Transverse colon (tissue), 4 donors: Measurements from ENCODE around the gene LAMTOR1. TPM values are rescaled to one million over a fixed set of nuclear protein-coding genes. Genes with fewer than 3 reads are reported as not detected.

Experiments
- DNase-seq: peaks from one replicate; pipeline ENCODE4 v3.0.0-alpha.2; 2019
- H3K27ac ChIP-seq, 4 donors: fragments of 200-600 bp; sonication (generic); 2 replicates each; pipeline ENCODE4 v1.5.1; 2016 to 2018; ENCODE audit warnings: inconsistent platforms in 4 of 4
- H3K27me3 ChIP-seq: fragments of 200-600 bp; sonication (generic); 2 replicates; pipeline ENCODE4 v1.5.1; 2017; ENCODE audit warnings: inconsistent platforms
- H3K36me3 ChIP-seq, 4 donors: fragments of 200-600 bp; sonication (generic); 2 replicates each; pipeline ENCODE4 v1.5.1; 2017 to 2019; ENCODE audit warnings: inconsistent platforms in 4 of 4
- H3K4me1 ChIP-seq, 4 donors: fragments of 200-600 bp; sonication (generic); 2 replicates each; pipeline ENCODE4 v1.5.1; 2017 to 2020; ENCODE audit warnings: inconsistent platforms in 4 of 4
- H3K4me3 ChIP-seq, 4 donors: fragments of 200-600 bp; sonication (generic); 1 replicate in 1 of 4; 2 replicates in 3 of 4; pipeline versions ENCODE4 v1.5.1 to v1.6.1; 2017 to 2019; ENCODE audit warnings: inconsistent platforms in 4 of 4
- H3K9me3 ChIP-seq, 2 donors: fragments of 200-600 bp; sonication (generic); 2 replicates each; pipeline ENCODE4 v1.5.1; 2017 to 2019; ENCODE audit warnings: inconsistent platforms in 2 of 2
- CTCF ChIP-seq, 5 experiments: fragments of 200-600 bp in 3 of 5; fragments of 450-650 bp in 2 of 5; sonication (generic) in 3 of 5; IDR thresholded peaks; 1 replicate in 2 of 5; 2 replicates in 3 of 5; pipeline ENCODE4 v1.5.1; 2016 to 2017; ENCODE audit warnings: antibody characterized with exemption in 5 of 5, inconsistent platforms in 3 of 5, mild to moderate bottlenecking in 2 of 5, moderate library complexity in 1 of 5
- EP300 ChIP-seq: sonication (generic); formaldehyde crosslinking; IDR thresholded peaks from one replicate; pipeline ENCODE4 v1.6.1; 2017; ENCODE audit warnings: antibody characterized with exemption, low read depth
- POLR2A ChIP-seq: fragments of 450-650 bp; IDR thresholded peaks from one replicate; pipeline ENCODE4 v1.6.1; 2016; ENCODE audit warnings: antibody characterized with exemption, mild to moderate bottlenecking, moderate library complexity
- POLR2AphosphoS5 ChIP-seq, 3 donors: sonication (generic); formaldehyde crosslinking; IDR thresholded peaks; one replicate each; pipeline ENCODE4 v1.6.1; 2016; ENCODE audit warnings: antibody characterized with exemption in 3 of 3
- WGBS, 2 donors: methylation state at CpG; one replicate each; pipeline ENCODE4 v1.1.5; 2018; ENCODE audit warnings: low coverage in 1 of 2; 5-methylcytosine and 5-hydroxymethylcytosine counted together
- in situ Hi-C, 4 donors: fragments of 200-750 bp; cut with MboI; loops; one replicate each; pipeline versions ENCODE4 v1.15.0 to v1.15.1; 2017; ENCODE audit warnings: low sequenced_read_pairs in 3 of 4, low pct_ligation_motif_present in 1 of 4, low pct_unique_long_range_greater_than_20kb in 1 of 4
- intact Hi-C: fragments of 100-400 bp; cut with DNase I; formaldehyde crosslinking; loops from one replicate; pipeline ENCODE4 v1.15.1; 2023; ENCODE audit warnings: low total_unique reads
- total RNA-seq, 4 donors: library from RNA; depleted of rRNA; stranded (reverse); fragments of >200 nt; gene quantifications; one replicate each; pipeline ENCODE4 v1.1.0, GENCODE V29; 2016

Gene LAMTOR1
- total RNA-seq, 4 donors from 2014 or later: 59.1 to 156 (median 102) TPM

- no peak for DNase-seq
- H3K27ac ChIP-seq: no peak overlapping the region
- intact Hi-C loops: no loop called here
- H3K4me1 ChIP-seq: peaks cover 8 to 32% (median 27%) of the 10 kb centered on the region in 4 donors
- H3K27me3 ChIP-seq: no peaks in the 10 kb centered on the region
- H3K36me3 ChIP-seq: peaks cover 0 to 34% (median 10%) of the 10 kb centered on the region in 4 donors
- H3K9me3 ChIP-seq: no peaks in the 10 kb centered on the region
- WGBS, 2 donors: 96% methylated on average over 3 of the region's 3 CpGs; no CpG with 5 or more reads in 1 of the 2 donors
- TF ChIP-seq POLR2AphosphoS5 (IDR thresholded peaks at IDR 0.05) (no peak), CTCF (IDR thresholded peaks at IDR 0.05) (no peak), POLR2A (no peak), EP300 (no peak)
- H3K4me3 ChIP-seq: no peak overlapping the region
- in situ Hi-C loops: loop anchor here in 2 of 4 donors (10.0 kb wide), 1 partner anchor 74 kb away; no protein-coding TSS in a partner anchor
Measured at GRCh38 chr11:72098741-72099140, 4.4 kb downstream of the LAMTOR1 start.

- Histone ChIP-seq H3K4me3 (no peak overlapping the region), H3K9me3 (no peaks in the 10 kb centered on the region), H3K36me3 (peaks cover 0 to 2% (median 0%) of the 10 kb centered on the region in 4 donors), H3K27ac (peak overlapping the region; percentile 27 to 68 (median 51)), H3K4me1 (peaks cover 0 to 16% (median 8%) of the 10 kb centered on the region in 4 donors), H3K27me3 (no peaks in the 10 kb centered on the region)
- WGBS, 2 donors: 32 to 38% methylated on average over 4 of the region's 4 CpGs
- peak in 2 of 3 donors; percentile 30 to 39 for TF ChIP-seq POLR2AphosphoS5 (IDR thresholded peaks at IDR 0.05)
- TF ChIP-seq CTCF (IDR thresholded peaks at IDR 0.05): peak; percentile 81 to 96 (median 89)
- TF ChIP-seq EP300: no peak
- TF ChIP-seq POLR2A: no peak
- intact Hi-C loops: loop anchor here (1.0 kb wide), 1 partner anchor 66 kb away; no protein-coding TSS in a partner anchor
- in situ Hi-C loops: loop anchor here in 3 of 4 donors (5.0 to 10.0 kb wide), 2 partner anchors 66 to 69 kb away; no protein-coding TSS in a partner anchor
- DNase-seq: peak; percentile 82
Measured at GRCh38 chr11:72091292-72091691, 11.8 kb downstream of the LAMTOR1 start.

GRCh38 chr11:72088076-72088808 is 14.9 kb downstream of the LAMTOR1 start:
- no peak overlapping the region for H3K4me3 ChIP-seq
- H3K27me3 ChIP-seq: no peaks in the 10 kb centered on the region
- WGBS, 2 donors: 86 to 88% methylated on average over 2 to 4 of the region's 4 CpGs
- no peaks in the 10 kb centered on the region for H3K36me3 ChIP-seq
- no peak overlapping the region for H3K27ac ChIP-seq
- DNase-seq: no peak
- intact Hi-C loops (no loop called here), in situ Hi-C loops (no loop called here)
- TF ChIP-seq EP300 (no peak), POLR2A (no peak), CTCF (IDR thresholded peaks at IDR 0.05) (no peak), POLR2AphosphoS5 (IDR thresholded peaks at IDR 0.05) (no peak)
- no peaks in the 10 kb centered on the region for H3K9me3 ChIP-seq
- peaks cover 0 to 35% (median 12%) of the 10 kb centered on the region in 4 donors for H3K4me1 ChIP-seq

- H3K27me3 ChIP-seq: no peaks in the 10 kb centered on the region
- no peak overlapping the region for H3K4me3 ChIP-seq
- TF ChIP-seq EP300: no peak
- TF ChIP-seq POLR2A: no peak
- H3K4me1 ChIP-seq: peaks cover 0 to 41% (median 16%) of the 10 kb centered on the region in 4 donors
- intact Hi-C loops: no loop called here
- peak overlapping the region in 3 of 4 donors; percentile 12 to 39 (median 17) for H3K27ac ChIP-seq
- no peak for DNase-seq
- no peaks in the 10 kb centered on the region for H3K36me3 ChIP-seq
- H3K9me3 ChIP-seq: no peaks in the 10 kb centered on the region
- in situ Hi-C loops: no loop called here
- 67 to 83% methylated on average over 2 to 3 of the region's 3 CpGs for WGBS, 2 donors
Measured at GRCh38 chr11:72085621-72086351, 17.3 kb downstream of the LAMTOR1 start.
